Measurements from ENCODE around the gene PUS7L.

The PUS7L gene

GRCh38 chr12:43766291-43766690, 7.7 kb upstream of the PUS7L start:
- Histone ChIP-seq H2BK5ac (ENCODE audit: low read depth, low read length, poor library complexity, severe bottlenecking) (no peak overlapping the region), H2BK15ac (ENCODE audit: low read depth, poor library complexity, severe bottlenecking) (no peak overlapping the region), H3K9ac (ENCODE audit: low read length) (no peak overlapping the region), H3K36me3 (ENCODE audit: control insufficient read depth in 1 of 2, insufficient read depth in 2 of 2, low read depth in 1 of 2, low read length in 2 of 2) (peaks cover 0 to 54% of the 10 kb centered on the region in 2 experiments), H4K91ac (ENCODE audit: low read length) (no peak overlapping the region), H2BK120ac (ENCODE audit: low read depth, low read length) (no peak overlapping the region), H3K18ac (ENCODE audit: low read depth in 1 of 2, low read length in 2 of 2) (no peak overlapping the region), H3K23ac (ENCODE audit: low read length in 2 of 2) (no peak overlapping the region), H3K4me1 (ENCODE audit: control insufficient read depth, insufficient read depth, low read depth, low read length) (no peaks in the 10 kb centered on the region), H4K8ac (ENCODE audit: low read length) (no peak overlapping the region), H2BK12ac (ENCODE audit: low read length in 2 of 2) (no peak overlapping the region), H3K79me1 (replicated peaks; ENCODE audit: low read length, poor library complexity, severe bottlenecking) (peaks cover 1% of the 10 kb centered on the region), H3K4ac (ENCODE audit: low read depth in 1 of 2, low read length in 2 of 2) (no peak overlapping the region), H3K14ac (ENCODE audit: low read length in 2 of 2) (no peak overlapping the region), H3K27ac (ENCODE audit: low read length, poor library complexity, severe bottlenecking) (no peak overlapping the region), H3K9me3 (ENCODE audit: control insufficient read depth, low read length) (no peaks in the 10 kb centered on the region), H2AFZ (ENCODE audit: low read depth, low read length) (no peak overlapping the region), H2AK5ac (ENCODE audit: low read length, severe bottlenecking) (no peak overlapping the region), H3K27me3 (ENCODE audit: control insufficient read depth in 1 of 2, insufficient read depth in 1 of 2, low read length in 2 of 2) (no peaks in the 10 kb centered on the region), H3K4me3 (ENCODE audit: insufficient read depth in 1 of 2, low read depth in 1 of 2, low read length in 2 of 2) (no peak overlapping the region), H3K4me2 (ENCODE audit: low read length, poor library complexity, severe bottlenecking) (no peak overlapping the region)
- DNase-seq, result peak; percentile 29

- Histone ChIP-seq H3K4ac (ENCODE audit: low read depth in 1 of 2, low read length in 2 of 2) (no peak overlapping the region), H3K79me1 (replicated peaks; ENCODE audit: low read length, poor library complexity, severe bottlenecking) (peaks cover 1% of the 10 kb centered on the region), H2BK15ac (ENCODE audit: low read depth, poor library complexity, severe bottlenecking) (no peak overlapping the region), H4K8ac (ENCODE audit: low read length) (no peak overlapping the region), H3K9ac (ENCODE audit: low read length) (no peak overlapping the region), H2AFZ (ENCODE audit: low read depth, low read length) (no peak overlapping the region), H3K4me3 (ENCODE audit: insufficient read depth in 1 of 2, low read depth in 1 of 2, low read length in 2 of 2) (no peak overlapping the region), H3K9me3 (ENCODE audit: control insufficient read depth, low read length) (no peaks in the 10 kb centered on the region), H2AK5ac (ENCODE audit: low read length, severe bottlenecking) (no peak overlapping the region), H3K27ac (ENCODE audit: low read length, poor library complexity, severe bottlenecking) (no peak overlapping the region), H3K14ac (ENCODE audit: low read length in 2 of 2) (no peak overlapping the region), H3K27me3 (ENCODE audit: control insufficient read depth in 1 of 2, insufficient read depth in 1 of 2, low read length in 2 of 2) (no peaks in the 10 kb centered on the region), H2BK12ac (ENCODE audit: low read length in 2 of 2) (no peak overlapping the region), H3K4me1 (ENCODE audit: control insufficient read depth, insufficient read depth, low read depth, low read length) (peaks cover 3% of the 10 kb centered on the region), H3K36me3 (ENCODE audit: control insufficient read depth in 1 of 2, insufficient read depth in 2 of 2, low read depth in 1 of 2, low read length in 2 of 2) (peaks cover 0 to 39% of the 10 kb centered on the region in 2 experiments), H3K18ac (ENCODE audit: low read depth in 1 of 2, low read length in 2 of 2) (no peak overlapping the region), H3K4me2 (ENCODE audit: low read length, poor library complexity, severe bottlenecking) (no peak overlapping the region), H3K23ac (ENCODE audit: low read length in 2 of 2) (no peak overlapping the region), H2BK120ac (ENCODE audit: low read depth, low read length) (no peak overlapping the region), H2BK5ac (ENCODE audit: low read depth, low read length, poor library complexity, severe bottlenecking) (no peak overlapping the region), H4K91ac (ENCODE audit: low read length) (no peak overlapping the region)
- DNase-seq, result no peak
These were observed 5.9 kb upstream of the PUS7L start for GRCh38 chr12:43764528-43764927.

GRCh38 chr12:43763769-43764168, 5.2 kb upstream of the PUS7L start:
- Histone ChIP-seq H3K4me3 (ENCODE audit: insufficient read depth in 1 of 2, low read depth in 1 of 2, low read length in 2 of 2) (no peak overlapping the region), H3K27me3 (ENCODE audit: control insufficient read depth in 1 of 2, insufficient read depth in 1 of 2, low read length in 2 of 2) (no peaks in the 10 kb centered on the region), H2AK5ac (ENCODE audit: low read length, severe bottlenecking) (no peak overlapping the region), H3K27ac (ENCODE audit: low read length, poor library complexity, severe bottlenecking) (no peak overlapping the region), H2BK15ac (ENCODE audit: low read depth, poor library complexity, severe bottlenecking) (no peak overlapping the region), H3K9me3 (ENCODE audit: control insufficient read depth, low read length) (no peaks in the 10 kb centered on the region), H4K91ac (ENCODE audit: low read length) (no peak overlapping the region), H2BK5ac (ENCODE audit: low read depth, low read length, poor library complexity, severe bottlenecking) (no peak overlapping the region), H4K8ac (ENCODE audit: low read length) (no peak overlapping the region), H3K9ac (ENCODE audit: low read length) (no peak overlapping the region), H2BK120ac (ENCODE audit: low read depth, low read length) (no peak overlapping the region), H3K4me2 (ENCODE audit: low read length, poor library complexity, severe bottlenecking) (no peak overlapping the region), H3K14ac (ENCODE audit: low read length in 2 of 2) (no peak overlapping the region), H3K79me1 (replicated peaks; ENCODE audit: low read length, poor library complexity, severe bottlenecking) (peaks cover 1% of the 10 kb centered on the region), H2BK12ac (ENCODE audit: low read length in 2 of 2) (no peak overlapping the region), H3K18ac (ENCODE audit: low read depth in 1 of 2, low read length in 2 of 2) (no peak overlapping the region), H3K36me3 (ENCODE audit: control insufficient read depth in 1 of 2, insufficient read depth in 2 of 2, low read depth in 1 of 2, low read length in 2 of 2) (peaks cover 0 to 32% of the 10 kb centered on the region in 2 experiments), H2AFZ (ENCODE audit: low read depth, low read length) (no peak overlapping the region), H3K4ac (ENCODE audit: low read depth in 1 of 2, low read length in 2 of 2) (no peak overlapping the region), H3K23ac (ENCODE audit: low read length in 2 of 2) (no peak overlapping the region), H3K4me1 (ENCODE audit: control insufficient read depth, insufficient read depth, low read depth, low read length) (peaks cover 3% of the 10 kb centered on the region)
- no peak for DNase-seq

GRCh38 chr12:43762596-43762995, 4.0 kb upstream of the PUS7L start:
- H2BK15ac ChIP-seq (ENCODE audit: low read depth, poor library complexity, severe bottlenecking), result no peak overlapping the region
- H3K4me2 ChIP-seq (ENCODE audit: low read length, poor library complexity, severe bottlenecking), result no peak overlapping the region
- H2AFZ ChIP-seq (ENCODE audit: low read depth, low read length), result no peak overlapping the region
- H3K4me1 ChIP-seq (ENCODE audit: control insufficient read depth, insufficient read depth, low read depth, low read length), result peaks cover 3% of the 10 kb centered on the region
- no peak overlapping the region for H3K4me3 ChIP-seq (ENCODE audit: insufficient read depth in 1 of 2, low read depth in 1 of 2, low read length in 2 of 2)
- H4K8ac ChIP-seq (ENCODE audit: low read length), result no peak overlapping the region
- H3K36me3 ChIP-seq (ENCODE audit: control insufficient read depth in 1 of 2, insufficient read depth in 2 of 2, low read depth in 1 of 2, low read length in 2 of 2), result peaks cover 0 to 22% of the 10 kb centered on the region in 2 experiments
- no peak overlapping the region for H4K91ac ChIP-seq (ENCODE audit: low read length)
- H3K14ac ChIP-seq (ENCODE audit: low read length in 2 of 2), result no peak overlapping the region
- H2BK5ac ChIP-seq (ENCODE audit: low read depth, low read length, poor library complexity, severe bottlenecking), result no peak overlapping the region
- no peak overlapping the region for H2BK12ac ChIP-seq (ENCODE audit: low read length in 2 of 2)
- H3K27me3 ChIP-seq (ENCODE audit: control insufficient read depth in 1 of 2, insufficient read depth in 1 of 2, low read length in 2 of 2), result no peaks in the 10 kb centered on the region
- H3K9ac ChIP-seq (ENCODE audit: low read length), result no peak overlapping the region
- H3K23ac ChIP-seq (ENCODE audit: low read length in 2 of 2), result no peak overlapping the region
- H3K4ac ChIP-seq (ENCODE audit: low read depth in 1 of 2, low read length in 2 of 2), result no peak overlapping the region
- no peak overlapping the region for H2AK5ac ChIP-seq (ENCODE audit: low read length, severe bottlenecking)
- no peaks in the 10 kb centered on the region for H3K9me3 ChIP-seq (ENCODE audit: control insufficient read depth, low read length)
- peaks cover 1% of the 10 kb centered on the region for H3K79me1 ChIP-seq (replicated peaks; ENCODE audit: low read length, poor library complexity, severe bottlenecking)
- H3K27ac ChIP-seq (ENCODE audit: low read length, poor library complexity, severe bottlenecking), result no peak overlapping the region
- no peak for DNase-seq
- H3K18ac ChIP-seq (ENCODE audit: low read depth in 1 of 2, low read length in 2 of 2), result no peak overlapping the region
- no peak overlapping the region for H2BK120ac ChIP-seq (ENCODE audit: low read depth, low read length)

All from mesenchymal stem cell (in vitro differentiated cells and primary cell).